ENCODE data around the gene FAM3C. TPM values are rescaled to one million over a fixed set of nuclear protein-coding genes. Genes with fewer than 3 reads are reported as not detected.

FAM3C gene
- total RNA-seq, 4 donors from 2014 or later = 91.0 to 109 (median 97.9) TPM

GRCh38 chr7:121410829-121411596, 14.9 kb upstream of the FAM3C start:
- no peak for DNase-seq

DNA sequence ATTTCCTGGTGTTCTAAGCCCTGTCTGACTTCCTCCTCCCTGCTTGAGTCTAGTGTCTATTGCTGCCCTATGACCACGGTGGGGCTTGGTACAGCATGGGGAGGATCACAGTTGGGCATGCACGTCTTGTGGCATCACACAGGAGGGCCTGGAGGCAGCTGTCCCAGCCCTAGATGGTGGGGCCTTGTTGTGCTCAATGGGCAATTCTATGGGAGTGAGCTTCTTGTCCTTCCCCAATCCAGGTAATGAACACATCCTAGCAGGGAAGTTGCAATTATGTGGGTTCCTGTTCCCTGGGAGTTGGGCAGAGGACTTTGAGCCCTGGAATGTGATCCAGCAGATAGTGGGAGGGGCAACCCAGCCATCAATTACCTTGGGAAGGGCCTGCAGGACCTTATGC, 10.8 kb upstream of the FAM3C start:
- Histone ChIP-seq H3K36me3 (no peaks in the 10 kb centered on the region), H3K27ac (no peak overlapping the region), H3K9me3 (no peaks in the 10 kb centered on the region), H3K27me3 (no peaks in the 10 kb centered on the region), H3K4me3 (replicated peaks in 1 of 3) (no peak overlapping the region), H3K4me1 (no peaks in the 10 kb centered on the region)
- TF ChIP-seq, protein P1, sequence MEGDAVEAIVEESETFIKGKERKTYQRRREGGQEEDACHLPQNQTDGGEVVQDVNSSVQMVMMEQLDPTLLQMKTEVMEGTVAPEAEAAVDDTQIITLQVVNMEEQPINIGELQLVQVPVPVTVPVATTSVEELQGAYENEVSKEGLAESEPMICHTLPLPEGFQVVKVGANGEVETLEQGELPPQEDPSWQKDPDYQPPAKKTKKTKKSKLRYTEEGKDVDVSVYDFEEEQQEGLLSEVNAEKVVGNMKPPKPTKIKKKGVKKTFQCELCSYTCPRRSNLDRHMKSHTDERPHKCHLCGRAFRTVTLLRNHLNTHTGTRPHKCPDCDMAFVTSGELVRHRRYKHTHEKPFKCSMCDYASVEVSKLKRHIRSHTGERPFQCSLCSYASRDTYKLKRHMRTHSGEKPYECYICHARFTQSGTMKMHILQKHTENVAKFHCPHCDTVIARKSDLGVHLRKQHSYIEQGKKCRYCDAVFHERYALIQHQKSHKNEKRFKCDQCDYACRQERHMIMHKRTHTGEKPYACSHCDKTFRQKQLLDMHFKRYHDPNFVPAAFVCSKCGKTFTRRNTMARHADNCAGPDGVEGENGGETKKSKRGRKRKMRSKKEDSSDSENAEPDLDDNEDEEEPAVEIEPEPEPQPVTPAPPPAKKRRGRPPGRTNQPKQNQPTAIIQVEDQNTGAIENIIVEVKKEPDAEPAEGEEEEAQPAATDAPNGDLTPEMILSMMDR (IDR thresholded peaks at IDR 0.05) = no peak
- TF ChIP-seq POLR2A (IDR thresholded peaks at IDR 0.05) = no peak
- WGBS, 2 donors = 82 to 88% methylated on average over 2 of the region's 2 CpGs
- intact Hi-C loops (cut with DNase I) = no loop called here
- DNase-seq = no peak

More at GRCh38 chr7:121410829-121411596, 14.9 kb upstream of the FAM3C start:
- H3K27me3 ChIP-seq = no peaks in the 10 kb centered on the region
- H3K4me3 ChIP-seq (replicated peaks in 1 of 3) = no peak overlapping the region
- no peak overlapping the region for H3K27ac ChIP-seq
- 87 to 91% methylated on average over 2 of the region's 2 CpGs for WGBS, 2 donors
- H3K9me3 ChIP-seq = no peaks in the 10 kb centered on the region
- H3K4me1 ChIP-seq = no peaks in the 10 kb centered on the region
- no peaks in the 10 kb centered on the region for H3K36me3 ChIP-seq
- intact Hi-C loops (cut with DNase I) = no loop called here
- TF ChIP-seq, protein P1 (IDR thresholded peaks at IDR 0.05) = no peak
- TF ChIP-seq POLR2A (IDR thresholded peaks at IDR 0.05) = no peak

GRCh38 chr7:121406461-121406860, 10.4 kb upstream of the FAM3C start:
- Histone ChIP-seq H3K27me3 (no peaks in the 10 kb centered on the region), H3K9me3 (no peaks in the 10 kb centered on the region), H3K4me1 (no peaks in the 10 kb centered on the region), H3K36me3 (no peaks in the 10 kb centered on the region), H3K4me3 (replicated peaks in 1 of 3) (no peak overlapping the region), H3K27ac (no peak overlapping the region)
- intact Hi-C loops (cut with DNase I) = no loop called here
- DNase-seq = no peak
- no peak for TF ChIP-seq POLR2A (IDR thresholded peaks at IDR 0.05)
- TF ChIP-seq, protein P1 (IDR thresholded peaks at IDR 0.05) = no peak
- WGBS, 2 donors = 90 to 98% methylated on average over 5 of the region's 5 CpGs

GRCh38 chr7:121404348-121404747, 8.2 kb upstream of the FAM3C start:
- WGBS, 2 donors = 88 to 89% methylated on average over 2 of the region's 2 CpGs
- no peaks in the 10 kb centered on the region for H3K9me3 ChIP-seq

DNA sequence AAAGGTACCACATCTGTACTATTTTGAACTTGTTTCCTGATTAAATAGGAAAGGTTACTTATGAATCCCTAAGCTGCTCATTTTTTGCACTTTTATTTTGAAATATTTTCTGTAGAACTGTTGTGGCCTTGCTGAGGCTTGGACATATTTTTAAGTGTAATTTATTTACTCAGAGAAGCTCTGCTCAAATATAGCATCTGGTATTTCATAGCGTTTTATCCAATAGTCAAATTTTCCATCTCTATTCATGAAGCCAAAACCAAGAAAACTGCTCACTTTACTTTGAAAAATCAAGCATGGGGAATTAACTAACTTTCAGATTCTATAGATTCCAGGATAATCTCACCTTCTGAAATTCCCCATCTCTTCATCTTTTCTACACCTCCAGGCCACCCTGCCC, 6.6 kb upstream of the FAM3C start:
- Histone ChIP-seq H3K9me3 (no peaks in the 10 kb centered on the region), H3K4me3 (replicated peaks in 1 of 3) (no peak overlapping the region), H3K4me1 (no peaks in the 10 kb centered on the region), H3K27ac (no peak overlapping the region), H3K27me3 (no peaks in the 10 kb centered on the region), H3K36me3 (no peaks in the 10 kb centered on the region)
- intact Hi-C loops (cut with DNase I) = no loop called here
- 57 to 71% methylated on average over 1 of the region's 1 CpG for WGBS, 2 donors
- no peak for TF ChIP-seq POLR2A (IDR thresholded peaks at IDR 0.05)
- TF ChIP-seq, protein P1 (IDR thresholded peaks at IDR 0.05) = no peak
- DNase-seq = no peak

More at GRCh38 chr7:121404348-121404747, 8.2 kb upstream of the FAM3C start:
- Histone ChIP-seq H3K4me1 (no peaks in the 10 kb centered on the region), H3K36me3 (no peaks in the 10 kb centered on the region), H3K4me3 (replicated peaks in 1 of 3) (no peak overlapping the region), H3K27me3 (no peaks in the 10 kb centered on the region), H3K27ac (no peak overlapping the region)
- intact Hi-C loops (cut with DNase I) = no loop called here
- no peak for TF ChIP-seq POLR2A (IDR thresholded peaks at IDR 0.05)
- TF ChIP-seq, protein P1 (IDR thresholded peaks at IDR 0.05) = no peak
- DNase-seq = no peak

Measured in thyroid gland (tissue), 4 donors.